A673 (cell line): ENCODE data around the gene NEU3. TPM values are rescaled to one million over a fixed set of nuclear protein-coding genes. Genes with fewer than 3 reads are reported as not detected.

Experiments
- BruUV-seq: library from RNA; stranded (reverse); fragments of 400-500 nt; replicated peaks from 2 replicates; lab custom pipeline; 2021; lab: Mats Ljungman, UMichigan
- CTCF ChIA-PET: fragments of 300-600 bp; sonication (Branson Sonifier 250); formaldehyde crosslinking; loops from one replicate; lab custom pipeline; 2022; ENCODE audit warnings: antibody characterized with exemption; lab: Charles Lee
- POLR2A ChIA-PET: fragments of 300-600 bp; sonication (Branson Sonifier 250); formaldehyde crosslinking; loops from one replicate; lab custom pipeline; 2022; ENCODE audit warnings: antibody characterized with exemption; ENCODE audit not compliant: low non-redundant PET; lab: Charles Lee
- DNase-seq: peaks from one replicate; pipeline ENCODE4 v3.0.0-alpha.2; 2015; ENCODE audit warnings: low spot score
- H3K27ac ChIP-seq: fragments of 200-600 bp; sonication (generic); 2 replicates; pipeline ENCODE4 v1.5.1; 2016; ENCODE audit warnings: mixed run types, low read depth, mild to moderate bottlenecking, mixed read lengths, antibody characterized with exemption, low read length; ENCODE audit not compliant: poor library complexity, severe bottlenecking
- H3K27me3 ChIP-seq: fragments of 200-600 bp; sonication (generic); replicated peaks from 2 replicates; pipeline ENCODE4 v1.6.1; 2017; ENCODE audit warnings: mixed run types, low read depth, mild to moderate bottlenecking, mixed read lengths, antibody characterized with exemption, low read length; ENCODE audit not compliant: insufficient read depth, poor library complexity
- H3K36me3 ChIP-seq: fragments of 200-600 bp; sonication (generic); 2 replicates; pipeline ENCODE4 v1.6.1; 2016; ENCODE audit warnings: mixed run types, mild to moderate bottlenecking, mixed read lengths, antibody characterized with exemption, low read length; ENCODE audit not compliant: insufficient read depth, poor library complexity, severe bottlenecking
- H3K4me1 ChIP-seq: fragments of 200-600 bp; sonication (generic); 2 replicates; pipeline ENCODE4 v1.6.1; 2017; ENCODE audit warnings: mixed run types, mild to moderate bottlenecking, mixed read lengths, antibody characterized with exemption, low read length; ENCODE audit not compliant: insufficient read depth, poor library complexity, severe bottlenecking
- H3K4me3 ChIP-seq: fragments of 200-600 bp; sonication (generic); 2 replicates; pipeline ENCODE4 v1.5.1; 2016; ENCODE audit warnings: low read depth, mixed run types, mild to moderate bottlenecking, mixed read lengths, low read length; ENCODE audit not compliant: poor library complexity, severe bottlenecking
- H3K9me3 ChIP-seq: fragments of 200-600 bp; sonication (generic); 2 replicates; pipeline ENCODE4 v1.6.1; 2016; ENCODE audit warnings: mixed run types, low read depth, mild to moderate bottlenecking, mixed read lengths, antibody characterized with exemption, low read length; ENCODE audit not compliant: poor library complexity, severe bottlenecking
- EZH2 ChIP-seq: fragments of 200-600 bp; sonication (generic); IDR thresholded peaks from 2 replicates; pipeline ENCODE4 v1.6.1; 2017; ENCODE audit warnings: borderline replicate concordance, low read depth, mild to moderate bottlenecking, mixed read lengths, antibody characterized with exemption, low read length; ENCODE audit not compliant: poor library complexity, severe bottlenecking
- intact Hi-C: fragments of 100-400 bp; cut with micrococcal nuclease; formaldehyde crosslinking; loops from one replicate; pipeline ENCODE4 v1.10.0; 2022; ENCODE audit not compliant: unreplicated experiment
- total RNA-seq: library from RNA; stranded (reverse); gene quantifications from 2 replicates; pipeline ENCODE4 v1.2.3, GENCODE V29; 2021
- TF ChIP-seq, protein P1 (sequence below): fragments of 300-800, 200-600 bp; sonication (generic); conservative IDR thresholded peaks from 2 replicates; pipeline ENCODE4 v1.5.1; 2017; ENCODE audit warnings: low read depth, mild to moderate bottlenecking, antibody characterized with exemption, low read length, moderate library complexity, mixed read lengths

Gene NEU3
- total RNA-seq, 1 experiment from 2014 or later, result 11.5 TPM

GRCh38 chr11:75031771-75032549 is 43.2 kb downstream of the NEU3 start:
- peak; percentile 74 for DNase-seq
- ChIA-PET CTCF (interaction anchor here (1.1 kb wide), 1 partner anchor 108 kb away, joined by 3 read pairs; no protein-coding TSS in a partner anchor), POLR2A (no interaction called here)
- Histone ChIP-seq H3K9me3 (no peaks in the 10 kb centered on the region), H3K4me1 (no peaks in the 10 kb centered on the region), H3K27me3 (no peaks in the 10 kb centered on the region), H3K36me3 (no peaks in the 10 kb centered on the region), H3K4me3 (no peak overlapping the region), H3K27ac (no peak overlapping the region)
- TF ChIP-seq, protein P1, sequence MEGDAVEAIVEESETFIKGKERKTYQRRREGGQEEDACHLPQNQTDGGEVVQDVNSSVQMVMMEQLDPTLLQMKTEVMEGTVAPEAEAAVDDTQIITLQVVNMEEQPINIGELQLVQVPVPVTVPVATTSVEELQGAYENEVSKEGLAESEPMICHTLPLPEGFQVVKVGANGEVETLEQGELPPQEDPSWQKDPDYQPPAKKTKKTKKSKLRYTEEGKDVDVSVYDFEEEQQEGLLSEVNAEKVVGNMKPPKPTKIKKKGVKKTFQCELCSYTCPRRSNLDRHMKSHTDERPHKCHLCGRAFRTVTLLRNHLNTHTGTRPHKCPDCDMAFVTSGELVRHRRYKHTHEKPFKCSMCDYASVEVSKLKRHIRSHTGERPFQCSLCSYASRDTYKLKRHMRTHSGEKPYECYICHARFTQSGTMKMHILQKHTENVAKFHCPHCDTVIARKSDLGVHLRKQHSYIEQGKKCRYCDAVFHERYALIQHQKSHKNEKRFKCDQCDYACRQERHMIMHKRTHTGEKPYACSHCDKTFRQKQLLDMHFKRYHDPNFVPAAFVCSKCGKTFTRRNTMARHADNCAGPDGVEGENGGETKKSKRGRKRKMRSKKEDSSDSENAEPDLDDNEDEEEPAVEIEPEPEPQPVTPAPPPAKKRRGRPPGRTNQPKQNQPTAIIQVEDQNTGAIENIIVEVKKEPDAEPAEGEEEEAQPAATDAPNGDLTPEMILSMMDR, result peak; percentile 86
- TF ChIP-seq EZH2, result no peak
- no TSS peak for BruUV-seq
- intact Hi-C loops, result loop anchor here (1.0 kb wide), 1 partner anchor 103 kb away; no protein-coding TSS in a partner anchor

- no peaks in the 10 kb centered on the region for H3K27me3 ChIP-seq
- intact Hi-C loops, result loop anchor here (1.0 kb wide), 1 partner anchor 103 kb away; no protein-coding TSS in a partner anchor
- H3K27ac ChIP-seq, result no peak overlapping the region
- no peak for DNase-seq
- no peak overlapping the region for H3K4me3 ChIP-seq
- TF ChIP-seq, protein P1, result no peak
- no peak for TF ChIP-seq EZH2
- ChIA-PET POLR2A (no interaction called here), CTCF (interaction anchor here (1.1 kb wide), 1 partner anchor 108 kb away, joined by 3 read pairs; no protein-coding TSS in a partner anchor)
- BruUV-seq, result no TSS peak
- no peaks in the 10 kb centered on the region for H3K36me3 ChIP-seq
- H3K4me1 ChIP-seq, result no peaks in the 10 kb centered on the region
- H3K9me3 ChIP-seq, result no peaks in the 10 kb centered on the region
Observed at GRCh38 chr11:75032550-75032935, 43.8 kb downstream of the NEU3 start.

- no TSS peak for BruUV-seq
- no peaks in the 10 kb centered on the region for H3K9me3 ChIP-seq
- DNase-seq, result no peak
- POLR2A ChIA-PET, result no interaction called here
- H3K27ac ChIP-seq, result no peak overlapping the region
- TF ChIP-seq, protein P1, result no peak
- no peak for TF ChIP-seq EZH2
- CTCF ChIA-PET, result no interaction called here
- no peaks in the 10 kb centered on the region for H3K4me1 ChIP-seq
- H3K27me3 ChIP-seq, result no peaks in the 10 kb centered on the region
- no peaks in the 10 kb centered on the region for H3K36me3 ChIP-seq
- no peak overlapping the region for H3K4me3 ChIP-seq
- intact Hi-C loops, result no loop called here
Observed at GRCh38 chr11:75033916-75034315, 45.2 kb downstream of the NEU3 start.
